AG09319 (cell line): ENCODE results near the gene SNAP47.
A peak's percentile ranks its signal among the peaks of the same experiment; 100 is the strongest.
"Not testable (repeated sequence)": the region's sequence is repeated elsewhere in the genome, so short reads cannot be mapped to it uniquely, and the experiment has no call there.

Source experiments
- DNase-seq: peaks from one replicate; pipeline ENCODE4 v3.0.0-alpha.2; 2010; ENCODE audit warnings: low read depth; ENCODE audit errors: extremely low read depth
- CTCF ChIP-seq: IDR thresholded peaks from 2 replicates; pipeline ENCODE4 v1.5.1; 2011; ENCODE audit warnings: low read depth, mild to moderate bottlenecking, inconsistent platforms, low read length, moderate library complexity

SNAP47 gene

GRCh38 chr1:227734856-227735538, at the start of gene SNAP47, which contains the start of gene JMJD4:
TSS of gene SNAP47 (plus strand) at chr1:227735435. CDS start at chr1:227747737, 12,302 bp downstream.
TSS of gene JMJD4 (minus strand) at chr1:227735302. CDS start at chr1:227735273, 29 bp downstream.
- no peak for TF ChIP-seq CTCF
- peak; percentile 77 for DNase-seq

- TF ChIP-seq CTCF, result no peak
- no peak for DNase-seq
Observed at GRCh38 chr1:227685807-227686206, 49.4 kb upstream of the SNAP47 start.

- TF ChIP-seq CTCF, result no peak
- no peak for DNase-seq
Observed at GRCh38 chr1:227697321-227697864, 37.8 kb upstream of the SNAP47 start.

- not testable (repeated sequence) for DNase-seq
Observed at GRCh38 chr1:227701631-227702030, 33.6 kb upstream of the SNAP47 start.

- no peak for TF ChIP-seq CTCF
- no peak for DNase-seq
Observed at GRCh38 chr1:227707846-227708245, 27.4 kb upstream of the SNAP47 start.

GRCh38 chr1:227709451-227709850, 25.8 kb upstream of the SNAP47 start:
- no peak for DNase-seq

GRCh38 chr1:227710474-227710873, 24.8 kb upstream of the SNAP47 start:
- not testable (repeated sequence) for DNase-seq

More at GRCh38 chr1:227709451-227709850, 25.8 kb upstream of the SNAP47 start:
- TF ChIP-seq CTCF, result no peak

GRCh38 chr1:227712648-227713047, 22.6 kb upstream of the SNAP47 start:
- no peak for TF ChIP-seq CTCF
- no peak for DNase-seq
